Measurements from ENCODE around the gene SYT11.

SYT11 gene

GRCh38 chr1:155932081-155932480 is 72.7 kb downstream of the SYT11 start:
- no peaks in the 10 kb centered on the region for H3K27me3 Mint-ChIP-seq
- no peak overlapping the region for H3K4me3 Mint-ChIP-seq
- no peaks in the 10 kb centered on the region for H3K9me3 Mint-ChIP-seq
- H3K36me3 Mint-ChIP-seq (ENCODE audit: low read depth): peaks cover 48% of the 10 kb centered on the region
- H3K4me1 Mint-ChIP-seq: peaks cover 45% of the 10 kb centered on the region
- DNase-seq: no peak
- H3K27ac Mint-ChIP-seq: peak overlapping the region; percentile 74
- ATAC-seq: no peak

- ATAC-seq: no peak
- H3K9me3 Mint-ChIP-seq: no peaks in the 10 kb centered on the region
- no peak overlapping the region for H3K4me3 Mint-ChIP-seq
- H3K27me3 Mint-ChIP-seq: no peaks in the 10 kb centered on the region
- H3K36me3 Mint-ChIP-seq (ENCODE audit: low read depth): peaks cover 44% of the 10 kb centered on the region
- DNase-seq: no peak
- H3K27ac Mint-ChIP-seq: peak overlapping the region; percentile 74
- H3K4me1 Mint-ChIP-seq: peaks cover 45% of the 10 kb centered on the region
Measured at GRCh38 chr1:155932487-155932886, 73.1 kb downstream of the SYT11 start.

GRCh38 chr1:155933591-155934096 is 74.3 kb downstream of the SYT11 start:
- H3K27me3 Mint-ChIP-seq: no peaks in the 10 kb centered on the region
- H3K36me3 Mint-ChIP-seq (ENCODE audit: low read depth): peaks cover 32% of the 10 kb centered on the region
- peaks cover 52% of the 10 kb centered on the region for H3K4me1 Mint-ChIP-seq
- ATAC-seq: no peak
- H3K27ac Mint-ChIP-seq: no peak overlapping the region
- H3K4me3 Mint-ChIP-seq: no peak overlapping the region
- DNase-seq: no peak
- H3K9me3 Mint-ChIP-seq: no peaks in the 10 kb centered on the region

GRCh38 chr1:155934097-155934935 is 74.9 kb downstream of the SYT11 start, which contains the start of gene KHDC4:
KHDC4 (minus strand) TSS chr1:155934413; CDS start chr1:155934373, 40 bp downstream.
- Mint-ChIP-seq H3K27ac (no peak within 1 kb of the TSS), H3K4me3 (no peak within 1 kb of the TSS), H3K9me3 (no peaks in the 10 kb centered on the region)

More at GRCh38 chr1:155934097-155934935, 74.9 kb downstream of the SYT11 start, which contains the start of gene KHDC4:
- H3K36me3 Mint-ChIP-seq (ENCODE audit: low read depth): peaks cover 27% of the 10 kb centered on the region
- no peaks in the 10 kb centered on the region for H3K27me3 Mint-ChIP-seq
- H3K4me1 Mint-ChIP-seq: peaks cover 55% of the 10 kb centered on the region
- ATAC-seq (peak; percentile 98), DNase-seq (peak; percentile 92)
